H9 (cell line): ENCODE results near the gene HS6ST2. TPM values are rescaled to one million over a fixed set of nuclear protein-coding genes. Genes with fewer than 3 reads are reported as not detected.

ENCODE experiments used
- DNase-seq: peaks from one replicate; pipeline ENCODE4 v3.0.0-alpha.2; 2017
- H2AFZ ChIP-seq: one replicate; pipeline ENCODE4 v1.6.1; 2013; ENCODE audit warnings: mild to moderate bottlenecking, low read length, control low read depth, moderate library complexity
- H2AK5ac ChIP-seq: 2 replicates; pipeline ENCODE4 v1.6.1; 2013; ENCODE audit warnings: low read length, control low read depth, mixed read lengths; ENCODE audit not compliant: insufficient read length
- H2BK120ac ChIP-seq: one replicate; pipeline ENCODE4 v1.6.1; 2013; ENCODE audit warnings: low read depth, mild to moderate bottlenecking, low read length, control low read depth, inconsistent platforms; ENCODE audit not compliant: poor library complexity, severe bottlenecking
- H2BK12ac ChIP-seq: 2 replicates; pipeline ENCODE4 v1.6.1; 2013; ENCODE audit warnings: low read length, control low read depth, mixed read lengths, low read depth; ENCODE audit not compliant: insufficient read length
- H2BK15ac ChIP-seq: 2 replicates; pipeline ENCODE4 v1.6.1; 2013; ENCODE audit warnings: low read depth, low read length, control low read depth
- H2BK20ac ChIP-seq: one replicate; pipeline ENCODE4 v1.6.1; 2013; ENCODE audit warnings: low read depth, mild to moderate bottlenecking, low read length, control low read depth, inconsistent platforms; ENCODE audit not compliant: poor library complexity, severe bottlenecking
- H2BK5ac ChIP-seq: 2 replicates; pipeline ENCODE4 v1.6.1; 2013; ENCODE audit warnings: low read length, control low read depth, mixed read lengths; ENCODE audit not compliant: insufficient read length
- H3K14ac ChIP-seq: 2 replicates; pipeline ENCODE4 v1.6.1; 2013; ENCODE audit warnings: low read length, control low read depth; ENCODE audit not compliant: insufficient read depth
- H3K18ac ChIP-seq: 2 replicates; pipeline ENCODE4 v1.6.1; 2013; ENCODE audit warnings: low read depth, mild to moderate bottlenecking, mixed read lengths, low read length, control low read depth; ENCODE audit not compliant: insufficient read length
- H3K23ac ChIP-seq: 2 replicates; pipeline ENCODE4 v1.6.1; 2013; ENCODE audit warnings: low read length, control low read depth, mixed read lengths, low read depth; ENCODE audit not compliant: insufficient read length
- H3K23me2 ChIP-seq: 2 replicates; pipeline ENCODE4 v1.6.1; 2013; ENCODE audit warnings: low read depth, mild to moderate bottlenecking, mixed read lengths, low read length, control low read depth; ENCODE audit not compliant: insufficient read length, poor library complexity, severe bottlenecking
- H3K27ac ChIP-seq: 2 replicates; pipeline ENCODE4 v1.5.1; 2013; ENCODE audit warnings: low read length, control low read depth, mixed read lengths, low read depth; ENCODE audit not compliant: insufficient read length
- H3K27me3 ChIP-seq: 2 replicates; pipeline ENCODE4 v1.6.1; 2013; ENCODE audit warnings: low read length, control low read depth, inconsistent platforms; ENCODE audit not compliant: insufficient read depth
- H3K4ac ChIP-seq: 2 replicates; pipeline ENCODE4 v1.6.1; 2013; ENCODE audit warnings: low read depth, mild to moderate bottlenecking, control low read depth, inconsistent platforms, low read length, moderate library complexity
- H3K4me1 ChIP-seq: 2 replicates; pipeline ENCODE4 v1.6.1; 2013; ENCODE audit warnings: low read length, control low read depth, inconsistent platforms; ENCODE audit not compliant: insufficient read depth
- H3K4me2 ChIP-seq: 2 replicates; pipeline ENCODE4 v1.6.1; 2013; ENCODE audit warnings: low read length, control low read depth, mixed read lengths; ENCODE audit not compliant: insufficient read length, insufficient read depth
- H3K56ac ChIP-seq: 2 replicates; pipeline ENCODE4 v1.6.1; 2013; ENCODE audit warnings: low read depth, mild to moderate bottlenecking, mixed read lengths, low read length, control low read depth; ENCODE audit not compliant: insufficient read length
- H3K79me1 ChIP-seq: 2 replicates; pipeline ENCODE4 v1.6.1; 2013; ENCODE audit warnings: low read depth, mild to moderate bottlenecking, moderate library complexity, low read length, control low read depth, inconsistent platforms; ENCODE audit not compliant: insufficient read depth, poor library complexity, severe bottlenecking
- H3K79me2 ChIP-seq: 2 replicates; pipeline ENCODE4 v1.6.1; 2013; ENCODE audit warnings: low read length, control low read depth, inconsistent platforms; ENCODE audit not compliant: insufficient read depth
- H3K9ac ChIP-seq: 2 replicates; pipeline ENCODE4 v1.6.1; 2013; ENCODE audit warnings: low read length, control low read depth, mixed read lengths; ENCODE audit not compliant: insufficient read length; ENCODE audit errors: extremely low read depth
- H3K9me3 ChIP-seq: one replicate; pipeline ENCODE4 v1.6.1; 2013; ENCODE audit warnings: low read depth, low read length, inconsistent platforms; ENCODE audit not compliant: control insufficient read depth
- H3T11ph ChIP-seq: one replicate; pipeline ENCODE4 v1.6.1; 2013; ENCODE audit warnings: mild to moderate bottlenecking, low read length, control low read depth, inconsistent platforms
- H4K20me1 ChIP-seq: one replicate; pipeline ENCODE4 v1.6.1; 2013; ENCODE audit not compliant: control insufficient read depth, insufficient read length, insufficient read depth
- H4K5ac ChIP-seq: 2 replicates; pipeline ENCODE4 v1.6.1; 2013; ENCODE audit warnings: low read depth, mild to moderate bottlenecking, mixed read lengths, low read length, control low read depth; ENCODE audit not compliant: insufficient read length
- H4K8ac ChIP-seq: replicated peaks from 2 replicates; pipeline ENCODE4 v1.6.1; 2013; ENCODE audit warnings: low read length, control low read depth, mixed read lengths, low read depth; ENCODE audit not compliant: insufficient read length
- H4K91ac ChIP-seq: 2 replicates; pipeline ENCODE4 v1.6.1; 2013; ENCODE audit warnings: low read depth, mild to moderate bottlenecking, moderate library complexity, mixed read lengths, low read length, control low read depth; ENCODE audit not compliant: insufficient read length
- H3K27ac Mint-ChIP-seq, 3 experiments: 2 replicates in 2 of 3; 3 replicates in 1 of 3; pipeline ENCODE4 v1.8.0; 2020 to 2021; ENCODE audit warnings: mixed read lengths in 3 of 3, mild to moderate bottlenecking in 1 of 3, moderate library complexity in 1 of 3
- H3K27me3 Mint-ChIP-seq: 2 replicates; pipeline ENCODE4 v1.8.0; 2021; ENCODE audit warnings: low read depth, mild to moderate bottlenecking, moderate library complexity, mixed read lengths
- H3K36me3 Mint-ChIP-seq, 3 experiments: 2 replicates in 2 of 3; 3 replicates in 1 of 3; pipeline ENCODE4 v1.8.0; 2020 to 2021; ENCODE audit warnings: low read depth in 3 of 3, mixed read lengths in 3 of 3; ENCODE audit not compliant: insufficient read depth in 1 of 3
- H3K4me1 Mint-ChIP-seq, 2 experiments: 2 replicates each; pipeline ENCODE4 v1.8.0; 2020; ENCODE audit warnings: mixed read lengths in 2 of 2
- H3K4me3 Mint-ChIP-seq, 2 experiments: 2 replicates in 1 of 2; 3 replicates in 1 of 2; pipeline ENCODE4 v1.8.0; 2020 to 2021; ENCODE audit warnings: mild to moderate bottlenecking in 2 of 2, mixed read lengths in 2 of 2, moderate library complexity in 1 of 2
- H3K9me3 Mint-ChIP-seq, 2 experiments: 2 replicates in 1 of 2; 3 replicates in 1 of 2; pipeline ENCODE4 v1.8.0; 2020; ENCODE audit warnings: mild to moderate bottlenecking in 2 of 2, mixed read lengths in 2 of 2, moderate library complexity in 1 of 2
- CTCF ChIP-seq: fragments of 200-600 bp; sonication (generic); conservative IDR thresholded peaks from 3 replicates; pipeline ENCODE4 v1.8.0; 2021; ENCODE audit warnings: antibody characterized with exemption, mild to moderate bottlenecking
- WGBS: extraction: QIAGEN DNeasy Blood & Tissue Kit; methylation state at CpG from one replicate; pipeline ENCODE4 v1.1.7; 2013; ENCODE audit warnings: missing lambda C conversion rate, low lambda C conversion rate, mixed read lengths; ENCODE audit not compliant: insufficient read length; ENCODE audit errors: extremely low coverage; 5-methylcytosine and 5-hydroxymethylcytosine counted together
- total RNA-seq: library from RNA; stranded (reverse); gene quantifications from 2 replicates; pipeline ENCODE4 v1.2.1, GENCODE V29; 2021

HS6ST2 gene
- total RNA-seq, 1 experiment from 2014 or later: 4.8 TPM

GRCh38 chrX:132584936-132585335 lies 373.5 kb downstream of the HS6ST2 start:
- no peak for TF ChIP-seq CTCF
- no peak overlapping the region for H3K27ac Mint-ChIP-seq

More at GRCh38 chrX:132584936-132585335, 373.5 kb downstream of the HS6ST2 start:
- Histone ChIP-seq H2AFZ (no peak overlapping the region), H4K8ac (no peak overlapping the region), H3K27me3 (no peaks in the 10 kb centered on the region), H2AK5ac (no peak overlapping the region), H3K27ac (no peak overlapping the region), H3K14ac (no peak overlapping the region), H4K91ac (no peak overlapping the region), H4K5ac (no peak overlapping the region), H3K79me1 (no peaks in the 10 kb centered on the region), H3K18ac (no peak overlapping the region), H3K4me2 (no peak overlapping the region), H2BK5ac (no peak overlapping the region), H3K4me1 (no peaks in the 10 kb centered on the region), H2BK12ac (no peak overlapping the region), H2BK15ac (no peak overlapping the region), H3T11ph (no peak overlapping the region), H3K56ac (no peak overlapping the region), H3K4ac (no peak overlapping the region), H3K9me3 (no peaks in the 10 kb centered on the region), H4K20me1 (no peaks in the 10 kb centered on the region), H2BK120ac (no peak overlapping the region), H3K79me2 (no peaks in the 10 kb centered on the region), H2BK20ac (no peak overlapping the region), H3K9ac (no peak overlapping the region), H3K23ac (no peak overlapping the region), H3K23me2 (no peaks in the 10 kb centered on the region)
- DNase-seq: no peak
- Mint-ChIP-seq H3K27me3 (peaks cover 2% of the 10 kb centered on the region; the same call in 1 of the 2 replicates), H3K36me3 (no peaks in the 10 kb centered on the region), H3K4me1 (peaks cover 3 to 5% of the 10 kb centered on the region in 2 experiments; a peak in 3 of 4 replicates), H3K4me3 (no peak overlapping the region), H3K9me3 (no peaks in the 10 kb centered on the region)
- WGBS: no CpG with 5 or more reads among the region's 4 CpGs
